Upper lobe of right lung (tissue), 1 donor: ENCODE results near the gene HIPK2. TPM values are rescaled to one million over a fixed set of nuclear protein-coding genes. Genes with fewer than 3 reads are reported as not detected.

Experiments
- ATAC-seq: fragments of 200-7000 bp; cut with Tn5 transposase; one replicate; pipeline ENCODE4 v1.9.1; 2020; ENCODE audit warnings: mild to moderate bottlenecking, moderate library complexity
- DNase-seq: peaks from one replicate; pipeline ENCODE4 v3.0.0-alpha.2; 2020
- H3K27ac ChIP-seq: fragments of 200-600 bp; one replicate; pipeline ENCODE4 v1.8.0; 2022
- H3K27me3 ChIP-seq: fragments of 200-600 bp; one replicate; pipeline ENCODE4 v1.8.0; 2022; ENCODE audit warnings: mild to moderate bottlenecking
- H3K36me3 ChIP-seq: fragments of 200-600 bp; one replicate; pipeline ENCODE4 v1.8.0; 2022
- H3K4me1 ChIP-seq: fragments of 200-600 bp; one replicate; pipeline ENCODE4 v1.8.0; 2022
- H3K4me3 ChIP-seq: fragments of 200-600 bp; one replicate; pipeline ENCODE4 v1.8.0; 2022; ENCODE audit warnings: mild to moderate bottlenecking
- H3K9me3 ChIP-seq: fragments of 200-600 bp; one replicate; pipeline ENCODE4 v1.8.0; 2022
- CTCF ChIP-seq: fragments of 200-600 bp; IDR thresholded peaks from one replicate; pipeline ENCODE4 v1.8.0; 2022; ENCODE audit warnings: antibody characterized with exemption
- intact Hi-C: fragments of 100-400 bp; cut with DNase I; formaldehyde crosslinking; loops from one replicate; pipeline ENCODE4 v1.11.0; 2022
- total RNA-seq: library from RNA; stranded (reverse); fragmentation: NEBNext Ultra II Directional; extraction: Animal tissue kit (Norgen Biotek cat#: 25700); gene quantifications from one replicate; pipeline ENCODE4 v1.2.1, GENCODE V29; 2021
- donor health status: DM: no; HTN: yes; CAD: no; lungs with severe emphysema.

HIPK2 gene
- total RNA-seq, 1 donor from 2014 or later: 64.3 TPM

GRCh38 chr7:139536152-139536551 lies 241.6 kb downstream of the HIPK2 start:
- no peak for ATAC-seq
- Histone ChIP-seq H3K36me3 (no peaks in the 10 kb centered on the region), H3K27me3 (no peaks in the 10 kb centered on the region), H3K9me3 (no peaks in the 10 kb centered on the region), H3K4me1 (no peaks in the 10 kb centered on the region), H3K27ac (no peak overlapping the region), H3K4me3 (no peak overlapping the region)
- DNase-seq: no peak
- intact Hi-C loops: no loop called here
- TF ChIP-seq CTCF: no peak

- DNase-seq (no peak), ATAC-seq (no peak)
- no peak overlapping the region for H3K27ac ChIP-seq
- H3K9me3 ChIP-seq: no peaks in the 10 kb centered on the region
- no peak for TF ChIP-seq CTCF
- H3K4me3 ChIP-seq: no peak overlapping the region
- H3K27me3 ChIP-seq: no peaks in the 10 kb centered on the region
- no peaks in the 10 kb centered on the region for H3K4me1 ChIP-seq
- H3K36me3 ChIP-seq: no peaks in the 10 kb centered on the region
- intact Hi-C loops: no loop called here
These were observed 242.7 kb downstream of the HIPK2 start for GRCh38 chr7:139534966-139535651.

- intact Hi-C loops: no loop called here
- ATAC-seq (no peak), DNase-seq (no peak)
- Histone ChIP-seq H3K4me3 (no peak overlapping the region), H3K27me3 (no peaks in the 10 kb centered on the region), H3K9me3 (no peaks in the 10 kb centered on the region), H3K27ac (no peak overlapping the region), H3K36me3 (no peaks in the 10 kb centered on the region), H3K4me1 (no peaks in the 10 kb centered on the region)
- TF ChIP-seq CTCF: no peak
These were observed 243.7 kb downstream of the HIPK2 start for GRCh38 chr7:139534096-139534495.

- ATAC-seq: no peak
- H3K4me1 ChIP-seq: no peaks in the 10 kb centered on the region
- no peak overlapping the region for H3K4me3 ChIP-seq
- no peaks in the 10 kb centered on the region for H3K27me3 ChIP-seq
- no peak for DNase-seq
- TF ChIP-seq CTCF: no peak
- H3K27ac ChIP-seq: no peak overlapping the region
- H3K9me3 ChIP-seq: no peaks in the 10 kb centered on the region
- H3K36me3 ChIP-seq: no peaks in the 10 kb centered on the region
- intact Hi-C loops: no loop called here
These were observed 245.1 kb downstream of the HIPK2 start for GRCh38 chr7:139532636-139533155.

GRCh38 chr7:139531094-139531493 lies 246.7 kb downstream of the HIPK2 start:
- Histone ChIP-seq H3K36me3 (no peaks in the 10 kb centered on the region), H3K27ac (no peak overlapping the region), H3K4me1 (no peaks in the 10 kb centered on the region), H3K27me3 (no peaks in the 10 kb centered on the region), H3K4me3 (no peak overlapping the region), H3K9me3 (no peaks in the 10 kb centered on the region)
- TF ChIP-seq CTCF: no peak
- ATAC-seq: no peak
- intact Hi-C loops: no loop called here
- DNase-seq: no peak
